ENCODE measurements around the gene LMF2.
A peak's percentile ranks its signal among the peaks of the same experiment; 100 is the strongest.

Gene LMF2

GRCh38 chr22:50481440-50482106 lies 25.9 kb downstream of the LMF2 start, which contains the start of gene ADM2:
Gene ADM2 (plus strand): TSS chr22:50481543. CDS start chr22:50481848, 305 bp downstream.
- DNase-seq, result peak; percentile 41

GRCh38 chr22:50481045-50481439 lies 26.5 kb downstream of the LMF2 start:
- DNase-seq, result no peak

GRCh38 chr22:50479721-50480120 lies 27.8 kb downstream of the LMF2 start:
- no peak for DNase-seq

- DNase-seq, result no peak
Observed at GRCh38 chr22:50477923-50478322, 29.6 kb downstream of the LMF2 start.

GRCh38 chr22:50476868-50477267 lies 30.6 kb downstream of the LMF2 start:
- no peak for DNase-seq

- DNase-seq, result no peak
Observed at GRCh38 chr22:50475652-50476002, 31.9 kb downstream of the LMF2 start.

GRCh38 chr22:50474710-50475651 lies 32.5 kb downstream of the LMF2 start, which contains the start of gene SBF1:
Gene SBF1 (minus strand): TSS chr22:50475035. CDS start chr22:50474840, 195 bp downstream.
- peak; percentile 86 for DNase-seq

GRCh38 chr22:50473855-50474671 lies 33.4 kb downstream of the LMF2 start:
- peak; percentile 43 for DNase-seq

- no peak for DNase-seq
Observed at GRCh38 chr22:50473088-50473487, 34.4 kb downstream of the LMF2 start.

- no peak for DNase-seq
Observed at GRCh38 chr22:50471962-50472361, 35.5 kb downstream of the LMF2 start.

- no peak for DNase-seq
Observed at GRCh38 chr22:50471197-50471847, 36.2 kb downstream of the LMF2 start.

- DNase-seq, result no peak
Observed at GRCh38 chr22:50470491-50470890, 37.0 kb downstream of the LMF2 start.

- DNase-seq, result peak; percentile 56
Observed at GRCh38 chr22:50469377-50470305, 37.9 kb downstream of the LMF2 start.

GRCh38 chr22:50468626-50469025 lies 38.9 kb downstream of the LMF2 start:
- no peak for DNase-seq

GRCh38 chr22:50467773-50468440 lies 39.6 kb downstream of the LMF2 start:
- no peak for DNase-seq

- DNase-seq, result no peak
Observed at GRCh38 chr22:50467341-50467740, 40.2 kb downstream of the LMF2 start.

GRCh38 chr22:50465066-50465930 lies 42.2 kb downstream of the LMF2 start:
- no peak for DNase-seq

GRCh38 chr22:50464451-50464850 lies 43.1 kb downstream of the LMF2 start:
- DNase-seq, result no peak

GRCh38 chr22:50463188-50463900 lies 44.2 kb downstream of the LMF2 start:
- no peak for DNase-seq

Data from fibroblast of skin of back (primary cell).